WERI-Rb-1 (cell line): ENCODE measurements around the gene SHISA8.
"Not testable (repeated sequence)": the region's sequence is repeated elsewhere in the genome, so short reads cannot be mapped to it uniquely, and the experiment has no call there.

ENCODE experiments used
- DNase-seq: peaks from one replicate; pipeline ENCODE4 v3.0.0-alpha.2; 2020
- H3K27ac ChIP-seq: fragments of 250-450 bp; sonication (Bioruptor Pico); 2 replicates; pipeline ENCODE4 v1.5.1; 2020; ENCODE audit warnings: mild to moderate bottlenecking, moderate library complexity
- H3K27me3 ChIP-seq: fragments of 250-450 bp; sonication (Bioruptor Pico); 2 replicates; pipeline ENCODE4 v1.5.1; 2021; ENCODE audit warnings: mild to moderate bottlenecking, low read depth, moderate library complexity; ENCODE audit not compliant: insufficient read depth, severe bottlenecking
- H3K36me3 ChIP-seq: fragments of 250-450 bp; sonication (Bioruptor Pico); 2 replicates; pipeline ENCODE4 v1.5.1; 2020; ENCODE audit warnings: mild to moderate bottlenecking, moderate library complexity
- H3K4me3 ChIP-seq: 2 replicates; pipeline ENCODE4 v1.5.1; 2011; ENCODE audit warnings: low read depth, mild to moderate bottlenecking, control low read depth, low read length
- H3K9me3 ChIP-seq: fragments of 250-450 bp; sonication (Bioruptor Pico); 2 replicates; pipeline ENCODE4 v1.5.1; 2021; ENCODE audit warnings: mild to moderate bottlenecking, moderate library complexity; ENCODE audit not compliant: severe bottlenecking
- TF ChIP-seq, protein P1 (sequence below): IDR thresholded peaks from 2 replicates; pipeline ENCODE4 v1.5.1; 2011; ENCODE audit warnings: low read depth, mild to moderate bottlenecking, control low read depth, inconsistent platforms, low read length

The SHISA8 gene

DNA sequence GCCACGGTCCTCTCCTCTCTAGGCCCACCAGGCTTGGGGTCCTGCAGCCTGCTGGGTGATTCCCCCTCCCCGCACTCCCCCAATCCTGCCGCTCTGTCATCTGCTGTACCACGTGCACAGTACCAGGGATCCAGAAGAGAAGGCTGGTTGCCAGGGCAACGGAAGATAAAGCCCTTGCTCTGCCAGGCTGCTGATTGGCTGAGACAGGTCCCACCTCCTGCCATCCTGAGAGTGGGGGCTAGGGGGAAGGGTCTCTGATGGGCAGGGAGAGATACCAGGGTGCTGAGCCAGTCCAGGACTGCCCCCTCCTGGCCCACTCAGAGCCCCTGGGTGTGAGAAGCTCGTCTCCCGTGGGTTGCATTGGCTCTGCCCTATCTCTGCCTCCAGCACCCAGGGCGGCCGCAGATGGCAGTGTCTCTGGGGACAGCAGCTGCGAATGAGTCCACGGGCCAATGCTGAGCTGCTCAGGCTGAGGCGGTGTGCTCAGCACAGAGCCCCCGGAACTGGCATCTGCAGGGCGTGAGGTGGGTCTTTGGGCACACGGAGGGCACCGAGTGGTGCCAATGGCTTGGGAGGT lies 37.1 kb upstream of the SHISA8 start, which contains the start of gene SMIM45:
SMIM45 (plus strand) TSS at position 253 of the 577 bp plus-strand sequence.
- H3K27ac ChIP-seq = no peak within 1 kb of the TSS
- TF ChIP-seq, protein P1, sequence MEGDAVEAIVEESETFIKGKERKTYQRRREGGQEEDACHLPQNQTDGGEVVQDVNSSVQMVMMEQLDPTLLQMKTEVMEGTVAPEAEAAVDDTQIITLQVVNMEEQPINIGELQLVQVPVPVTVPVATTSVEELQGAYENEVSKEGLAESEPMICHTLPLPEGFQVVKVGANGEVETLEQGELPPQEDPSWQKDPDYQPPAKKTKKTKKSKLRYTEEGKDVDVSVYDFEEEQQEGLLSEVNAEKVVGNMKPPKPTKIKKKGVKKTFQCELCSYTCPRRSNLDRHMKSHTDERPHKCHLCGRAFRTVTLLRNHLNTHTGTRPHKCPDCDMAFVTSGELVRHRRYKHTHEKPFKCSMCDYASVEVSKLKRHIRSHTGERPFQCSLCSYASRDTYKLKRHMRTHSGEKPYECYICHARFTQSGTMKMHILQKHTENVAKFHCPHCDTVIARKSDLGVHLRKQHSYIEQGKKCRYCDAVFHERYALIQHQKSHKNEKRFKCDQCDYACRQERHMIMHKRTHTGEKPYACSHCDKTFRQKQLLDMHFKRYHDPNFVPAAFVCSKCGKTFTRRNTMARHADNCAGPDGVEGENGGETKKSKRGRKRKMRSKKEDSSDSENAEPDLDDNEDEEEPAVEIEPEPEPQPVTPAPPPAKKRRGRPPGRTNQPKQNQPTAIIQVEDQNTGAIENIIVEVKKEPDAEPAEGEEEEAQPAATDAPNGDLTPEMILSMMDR = no peak
- no peaks in the 10 kb centered on the region for H3K27me3 ChIP-seq
- H3K4me3 ChIP-seq = no peak within 1 kb of the TSS
- no peaks in the 10 kb centered on the region for H3K9me3 ChIP-seq
- DNase-seq = no peak
- H3K36me3 ChIP-seq = no peaks in the 10 kb centered on the region

DNA sequence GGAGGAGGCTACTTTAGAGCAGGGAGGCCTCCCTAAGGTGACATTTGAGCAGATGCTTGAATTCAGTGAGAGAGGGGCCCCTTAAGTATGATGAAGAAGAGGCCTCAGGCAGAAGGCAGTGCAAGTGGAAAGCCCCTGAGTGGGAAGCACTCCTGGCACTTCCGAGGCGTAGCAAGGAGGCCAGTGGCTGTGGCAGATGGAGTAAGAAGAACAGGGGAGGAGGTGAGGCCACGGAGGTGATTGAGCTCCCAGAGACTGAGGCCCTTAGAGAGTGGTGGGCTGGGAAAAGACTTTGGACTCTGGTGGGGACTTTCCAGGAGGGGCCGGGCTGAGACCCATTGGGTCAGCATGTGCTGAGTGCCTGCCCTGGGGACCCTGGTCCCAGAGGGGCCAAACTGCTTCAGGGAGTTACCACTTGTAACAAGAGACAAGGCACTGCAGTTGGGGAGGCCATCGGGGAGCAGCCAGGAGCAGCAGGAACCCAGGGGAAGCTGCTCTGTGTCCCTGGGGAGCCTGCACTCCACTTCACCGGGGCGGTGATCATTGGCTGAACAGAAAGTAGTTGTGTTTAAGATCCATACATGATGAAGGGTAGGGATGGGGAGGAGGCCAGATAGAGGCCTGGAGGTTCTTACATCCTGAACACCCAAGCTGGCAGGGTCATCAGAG lies 34.6 kb upstream of the SHISA8 start:
- no peak overlapping the region for H3K27ac ChIP-seq
- H3K9me3 ChIP-seq = no peaks in the 10 kb centered on the region
- TF ChIP-seq, protein P1 = no peak
- no peaks in the 10 kb centered on the region for H3K27me3 ChIP-seq
- H3K36me3 ChIP-seq = peaks cover 21% of the 10 kb centered on the region
- H3K4me3 ChIP-seq = no peak overlapping the region
- no peak for DNase-seq

DNA sequence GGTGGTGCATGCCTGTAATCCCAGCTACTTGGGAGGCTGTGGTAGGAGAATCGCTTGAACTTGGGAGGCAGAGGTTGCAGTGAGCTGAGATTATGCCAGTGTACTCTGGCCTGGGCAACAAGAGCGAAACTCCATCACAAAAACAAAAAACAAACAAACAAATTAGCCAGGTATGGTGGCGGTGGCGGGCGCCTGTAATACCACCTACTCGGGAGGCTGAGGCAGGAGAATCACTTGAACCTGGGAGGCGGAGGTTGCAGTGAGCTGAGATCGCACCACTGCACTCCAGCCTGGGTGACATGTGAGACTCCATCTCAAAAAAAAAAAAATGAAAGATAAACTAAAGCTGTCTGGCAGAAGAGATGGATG lies 34.0 kb upstream of the SHISA8 start:
- not testable (repeated sequence) for H3K27ac ChIP-seq, H3K4me3 ChIP-seq, H3K9me3 ChIP-seq

DNA sequence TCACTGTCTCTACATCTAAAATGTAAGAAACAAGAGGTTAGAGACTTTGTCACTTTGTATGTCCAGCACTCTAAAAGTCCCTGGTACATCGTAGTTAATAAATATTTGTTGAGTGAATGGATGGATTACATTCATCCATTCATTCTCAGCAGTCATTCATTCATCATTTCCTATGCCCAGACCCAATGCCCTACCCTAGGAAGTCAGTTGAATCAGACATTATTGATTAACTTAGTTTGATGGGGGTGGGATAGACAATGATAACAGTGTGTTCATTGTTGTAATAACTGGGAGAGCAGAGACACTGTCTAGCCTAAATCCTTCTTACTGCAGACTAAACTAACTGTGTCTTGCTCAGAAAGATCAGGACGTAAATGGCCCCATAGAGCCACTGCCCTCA lies 33.3 kb upstream of the SHISA8 start:
- H3K27me3 ChIP-seq = no peaks in the 10 kb centered on the region
- peaks cover 34% of the 10 kb centered on the region for H3K36me3 ChIP-seq
- DNase-seq = no peak
- TF ChIP-seq, protein P1 = no peak
- H3K9me3 ChIP-seq = no peaks in the 10 kb centered on the region
- no peak overlapping the region for H3K4me3 ChIP-seq
- H3K27ac ChIP-seq = no peak overlapping the region

More for the DNA sequence above, 34.0 kb upstream of the SHISA8 start:
- H3K27me3 ChIP-seq, DNase-seq: not testable (repeated sequence)
- H3K36me3 ChIP-seq = peaks cover 26% of the 10 kb centered on the region

DNA sequence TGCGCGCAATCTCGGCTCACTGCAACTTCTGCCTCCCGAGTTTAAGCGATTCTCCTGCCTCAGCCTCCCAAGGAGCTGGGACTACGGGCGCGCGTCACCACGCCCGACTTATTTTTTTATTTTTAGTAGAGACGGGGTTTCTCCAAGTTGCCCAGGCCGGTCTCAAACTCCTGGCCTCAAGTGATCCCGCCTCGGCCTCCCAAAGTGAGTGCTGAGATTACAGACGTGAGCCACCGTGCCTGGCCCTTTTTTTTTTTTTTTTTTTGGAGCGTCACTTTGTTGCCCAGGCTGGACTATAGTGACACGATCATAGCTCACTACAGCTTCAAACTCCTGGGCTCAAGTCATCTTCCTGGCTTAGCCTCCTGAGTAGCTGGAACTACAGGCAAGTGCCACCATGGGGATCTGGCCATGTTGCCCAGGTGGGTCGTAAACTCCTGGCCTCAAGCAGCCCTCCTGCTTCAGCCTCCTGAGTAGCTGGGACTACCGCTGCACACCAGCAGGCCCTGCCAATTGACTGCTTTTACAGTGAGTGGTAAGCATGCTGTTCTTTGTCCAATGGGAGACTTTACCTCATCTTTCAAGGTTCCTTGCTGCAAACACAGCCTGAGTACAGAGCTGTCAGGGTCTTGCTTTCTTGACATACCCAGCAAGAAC lies 32.7 kb upstream of the SHISA8 start:
- Histone ChIP-seq H3K36me3 (peaks cover 39% of the 10 kb centered on the region), H3K27ac (peak overlapping the region; percentile 98), H3K4me3 (peak overlapping the region; percentile 83), H3K27me3 (no peaks in the 10 kb centered on the region), H3K9me3 (no peaks in the 10 kb centered on the region)
- DNase-seq = no peak
- TF ChIP-seq, protein P1 = no peak

DNA sequence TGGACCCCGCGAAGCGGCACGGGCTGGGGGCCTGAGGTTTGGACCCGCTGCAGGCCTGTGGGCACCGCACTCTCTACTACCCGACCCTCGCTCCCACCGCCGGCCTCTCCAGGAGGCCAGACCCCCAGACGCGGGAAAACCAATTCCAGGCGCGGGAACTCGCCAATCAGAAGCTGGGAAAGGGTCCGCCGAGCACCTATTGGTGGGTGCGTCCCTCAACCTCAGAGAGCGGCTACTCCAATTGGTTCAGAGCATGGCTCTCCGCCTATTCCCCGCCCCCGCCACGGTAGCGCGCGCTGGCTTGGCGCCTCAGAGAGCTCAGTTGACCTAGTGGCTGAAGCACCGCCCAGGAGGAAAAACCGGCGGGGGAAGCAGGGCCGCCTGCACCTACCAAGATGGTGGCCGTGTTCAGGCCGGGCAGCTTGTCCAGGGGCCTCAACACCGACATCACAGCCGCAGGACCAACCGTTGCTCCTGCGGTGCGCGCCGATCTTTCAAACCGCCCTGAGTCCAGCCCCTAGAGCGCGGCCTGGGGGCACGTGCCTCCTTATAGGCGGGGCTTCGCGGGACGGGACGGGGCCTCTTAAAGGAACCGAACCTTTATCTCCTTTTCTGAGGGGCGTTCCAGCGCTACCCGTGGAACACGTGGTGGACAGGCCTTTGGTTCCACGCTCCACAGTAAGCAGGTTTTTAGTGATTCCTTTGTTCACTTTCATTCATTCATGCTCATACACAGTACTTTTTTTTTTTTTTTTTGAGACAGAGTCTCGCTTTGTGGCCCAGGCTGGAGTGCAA lies 32.0 kb upstream of the SHISA8 start, which contains the start of gene CENPM:
CENPM (minus strand) TSS at position 524 of the 795 bp plus-strand sequence; CDS start at position 448, 76 bp downstream.
- H3K9me3 ChIP-seq = no peaks in the 10 kb centered on the region
- no peaks in the 10 kb centered on the region for H3K27me3 ChIP-seq
- H3K36me3 ChIP-seq = peaks cover 45% of the 10 kb centered on the region
- peak; percentile 97 for DNase-seq
- TF ChIP-seq, protein P1 = no peak
- H3K27ac ChIP-seq = peak within 1 kb of the TSS; percentile 98
- H3K4me3 ChIP-seq = peak within 1 kb of the TSS; percentile 83
